ENCODE data around the gene MRPL11. TPM values are rescaled to one million over a fixed set of nuclear protein-coding genes. Genes with fewer than 3 reads are reported as not detected.
"Not testable (repeated sequence)": the region's sequence is repeated elsewhere in the genome, so short reads cannot be mapped to it uniquely, and the experiment has no call there.

MRPL11 gene
- total RNA-seq, 2 experiments from 2014 or later = 154 to 157 TPM

DNA sequence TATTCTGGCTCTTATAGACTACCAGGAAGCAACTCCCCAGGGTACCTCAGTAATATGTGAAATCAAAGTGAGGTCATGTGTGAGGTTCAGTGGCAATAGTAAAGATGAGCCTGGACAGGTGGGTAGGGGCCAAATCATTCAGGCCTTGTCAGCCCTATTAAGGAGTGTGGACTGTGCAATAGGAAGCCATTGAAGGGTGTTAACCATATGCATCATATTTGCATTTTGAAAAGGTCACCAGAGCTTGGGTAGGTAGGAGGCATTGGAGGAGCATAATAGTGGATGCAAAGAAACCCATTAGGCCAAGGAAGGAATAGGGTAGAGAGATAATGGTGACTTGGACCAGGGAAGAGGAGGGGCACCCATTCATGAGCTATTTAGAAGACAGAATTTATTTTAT lies 8.4 kb upstream of the MRPL11 start:
- CTCF ChIA-PET = interaction anchor here (1.2 to 1.5 kb wide), 2 partner anchors 8 to 38 kb away, joined by 3 to 4 read pairs; partner anchors contain the start of gene MRPL11
- POLR2A ChIA-PET = no interaction called here

GRCh38 chr11:66443602-66444001 lies 5.0 kb upstream of the MRPL11 start:
- ChIA-PET POLR2A (no interaction called here), CTCF (interaction anchor here (0.6 kb wide), 2 partner anchors 87 to 140 kb away, joined by 3 read pairs; no protein-coding TSS in a partner anchor)

DNA sequence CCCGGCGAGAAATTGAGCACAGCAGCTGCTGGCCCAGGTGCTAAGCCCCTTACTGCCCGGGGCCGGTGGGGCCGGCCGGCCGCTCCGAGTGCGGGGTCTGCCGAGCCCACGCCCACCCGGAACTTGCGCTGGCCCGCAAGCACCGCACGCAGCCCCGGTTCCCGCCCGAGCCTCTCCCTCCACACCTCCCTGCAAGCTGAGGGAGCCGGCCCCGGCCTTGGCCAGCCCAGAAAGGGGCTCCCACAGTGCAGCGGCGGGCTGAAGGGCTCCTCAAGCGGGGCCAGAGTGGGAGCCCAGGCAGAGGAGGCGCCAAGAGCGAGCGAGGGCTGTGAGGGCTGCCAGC lies 2.3 kb upstream of the MRPL11 start:
- POLR2A ChIA-PET, CTCF ChIA-PET: not testable (repeated sequence)

- CTCF ChIA-PET = interaction anchor here (1.6 to 2.7 kb wide), 3 partner anchors 11 to 123 kb away, joined by 7 to 25 read pairs (median 10); partner anchors contain the start of gene CD248
- POLR2A ChIA-PET = interaction anchor here (0.6 kb wide), 1 partner anchor 12 kb away, joined by 3 read pairs; no protein-coding TSS in a partner anchor
Observed at GRCh38 chr11:66440101-66440939, 1.7 kb upstream of the MRPL11 start.

DNA sequence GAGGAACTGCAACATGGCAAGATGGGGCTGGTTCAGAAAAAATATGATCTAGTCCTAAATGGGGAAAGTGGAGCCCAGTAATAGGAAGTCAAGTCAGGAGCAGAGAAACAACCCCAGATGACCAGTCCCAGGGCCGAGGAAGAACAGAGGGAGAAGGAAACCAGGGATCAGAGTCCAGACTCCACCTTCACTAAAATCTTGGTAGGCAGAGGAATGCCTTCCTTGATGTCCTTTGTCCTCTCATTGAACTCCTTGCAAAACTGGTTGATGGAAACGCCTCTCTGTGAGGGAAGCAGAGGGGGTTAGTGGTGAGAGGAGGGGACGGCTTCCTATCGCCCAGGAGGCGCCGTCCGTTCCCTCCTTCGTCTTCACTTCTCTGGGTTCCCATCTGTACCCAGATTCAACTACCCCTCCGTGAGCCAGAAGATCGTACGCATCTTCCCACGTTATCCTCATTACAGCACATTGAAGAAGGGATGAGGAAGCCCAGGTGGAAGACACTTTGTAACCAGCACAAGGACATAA lies 607 bp downstream of the MRPL11 start:
- ChIA-PET POLR2A (no interaction called here), CTCF (interaction anchor here (0.8 to 2.7 kb wide), 16 partner anchors 9 to 240 kb away, joined by 3 to 25 read pairs (median 4); partner anchors contain the start of genes ACTN3, DPP3, RBM4B and ZDHHC24)

DNA sequence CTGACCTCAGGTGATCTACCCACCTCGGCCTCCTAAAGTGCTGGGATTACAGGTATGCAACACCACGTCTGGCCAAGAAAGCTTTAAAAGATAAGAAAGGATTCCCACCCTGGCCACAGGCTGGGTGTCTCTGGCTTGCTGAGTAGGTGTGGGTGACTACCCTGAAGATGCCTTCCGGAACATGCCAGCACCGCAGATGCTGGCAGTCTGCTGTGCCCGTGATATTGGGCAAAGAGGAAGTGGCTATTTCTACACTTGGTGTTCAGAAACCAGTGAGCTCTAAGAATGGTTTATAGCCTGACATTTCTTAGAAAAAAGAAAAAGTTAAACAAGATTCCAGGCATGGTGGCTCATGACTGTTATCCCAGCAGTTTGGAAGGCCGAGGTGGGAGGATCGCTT lies 6.1 kb downstream of the MRPL11 start:
- ChIA-PET POLR2A (no interaction called here), CTCF (interaction anchor here (1.9 kb wide), 2 partner anchors 24 to 29 kb away, joined by 5 to 8 read pairs; no protein-coding TSS in a partner anchor)

DNA sequence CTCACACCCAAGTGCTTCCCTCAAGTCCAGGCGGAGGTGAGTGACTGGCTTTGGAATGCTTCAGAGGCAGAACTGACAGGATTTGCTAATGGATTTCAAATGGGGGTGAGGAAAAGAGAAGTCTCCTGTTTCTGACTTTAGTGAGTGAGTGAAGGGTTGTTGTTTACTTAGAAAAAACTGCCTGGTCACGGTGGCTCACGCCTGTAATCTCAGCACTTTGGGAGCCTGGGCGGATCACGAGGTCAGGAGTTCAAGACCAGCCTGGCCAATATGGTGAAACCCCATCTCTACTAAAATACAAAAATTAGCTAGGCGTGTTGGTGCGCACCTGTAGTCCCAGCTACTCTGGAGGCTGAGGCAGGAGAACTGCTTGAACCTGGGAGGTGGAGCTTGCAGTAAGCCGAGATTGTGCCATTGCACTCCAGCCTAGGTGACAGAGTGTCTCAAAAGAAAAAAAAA lies 6.7 kb downstream of the MRPL11 start:
- CTCF ChIA-PET = interaction anchor here (1.9 kb wide), 2 partner anchors 23 to 28 kb away, joined by 5 to 8 read pairs; no protein-coding TSS in a partner anchor
- POLR2A ChIA-PET = not testable (repeated sequence)

DNA sequence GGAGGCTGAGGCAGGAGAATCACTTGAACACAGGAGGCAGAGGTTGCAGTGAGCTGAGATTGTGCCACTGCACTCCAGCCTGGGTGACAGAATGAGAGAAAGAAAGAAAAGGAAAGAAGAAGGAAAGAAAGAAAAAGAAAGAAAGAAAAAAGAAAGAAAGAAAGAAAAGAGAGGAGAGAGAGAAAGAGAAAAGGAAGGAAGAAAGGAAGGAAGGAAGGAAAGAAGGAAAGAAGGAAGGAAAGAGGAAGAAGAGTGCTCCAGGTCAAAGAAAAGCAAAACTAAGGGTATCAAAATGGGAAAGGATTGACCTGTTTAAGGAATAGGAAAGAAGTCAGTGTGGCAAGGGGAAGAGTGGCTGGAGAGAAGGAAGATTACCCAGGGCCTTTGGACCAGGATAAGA lies 7.4 kb downstream of the MRPL11 start:
- CTCF ChIA-PET = interaction anchor here (0.6 to 1.9 kb wide), 3 partner anchors 10 to 57 kb away, joined by 3 to 15 read pairs (median 5); partner anchors contain the start of gene NPAS4
- POLR2A ChIA-PET = not testable (repeated sequence)

GRCh38 chr11:66429983-66430602 lies 8.6 kb downstream of the MRPL11 start:
- CTCF ChIA-PET = interaction anchor here (0.6 to 3.8 kb wide), 11 partner anchors 9 to 738 kb away, joined by 3 to 32 read pairs (median 5); partner anchors contain the start of genes MRPL11 and NPAS4
- POLR2A ChIA-PET = interaction anchor here (0.6 to 0.7 kb wide), 2 partner anchors 142 to 294 kb away, joined by 3 read pairs; no protein-coding TSS in a partner anchor

GRCh38 chr11:66428933-66429332 lies 9.7 kb downstream of the MRPL11 start:
- ChIA-PET POLR2A (interaction anchor here (0.7 kb wide), 1 partner anchor 295 kb away, joined by 3 read pairs; no protein-coding TSS in a partner anchor), CTCF (interaction anchor here (0.7 to 3.8 kb wide), 7 partner anchors 10 to 1779 kb away, joined by 3 to 32 read pairs (median 4); partner anchors contain the start of gene MRPL11)

DNA sequence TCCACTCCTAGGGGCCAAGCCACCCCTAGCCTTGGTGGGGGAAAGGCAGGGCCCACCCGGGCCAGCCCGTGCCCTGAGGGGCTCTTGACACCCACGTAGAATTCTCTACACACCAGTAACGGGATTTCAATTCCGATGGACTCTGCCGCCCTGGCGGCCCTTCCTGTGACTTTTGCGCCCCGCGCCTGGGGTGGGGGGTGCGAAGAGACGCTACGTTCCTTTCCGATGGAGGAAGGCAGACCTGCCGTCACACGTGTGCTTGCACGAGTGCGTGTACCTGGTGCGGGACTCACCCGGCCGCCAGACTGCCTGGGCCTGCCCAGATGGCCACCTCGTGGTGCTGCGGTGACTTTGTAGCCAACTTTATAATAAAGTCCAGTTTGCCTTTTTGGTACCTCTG lies 12.3 kb downstream of the MRPL11 start:
- ChIA-PET POLR2A (no interaction called here), CTCF (interaction anchor here (1.1 to 3.8 kb wide), 2 partner anchors 12 to 18 kb away, joined by 5 to 32 read pairs; partner anchors contain the start of gene MRPL11)

- ChIA-PET POLR2A (interaction anchor here (1.0 to 1.1 kb wide), 3 partner anchors 17 to 124 kb away, joined by 3 read pairs; partner anchors contain the start of genes MRPL11 and ZDHHC24), CTCF (interaction anchor here (0.5 to 6.2 kb wide), 10 partner anchors 9 to 419 kb away, joined by 3 to 64 read pairs (median 3); partner anchors contain the start of genes MRPL11 and RIN1)
Observed at GRCh38 chr11:66421492-66422205, 17.0 kb downstream of the MRPL11 start.

- CTCF ChIA-PET = interaction anchor here (0.5 to 6.2 kb wide), 9 partner anchors 10 to 420 kb away, joined by 3 to 64 read pairs (median 3); partner anchors contain the start of genes MRPL11 and RIN1
- POLR2A ChIA-PET = interaction anchor here (1.0 to 1.1 kb wide), 3 partner anchors 18 to 125 kb away, joined by 3 read pairs; partner anchors contain the start of genes MRPL11 and ZDHHC24
Observed at GRCh38 chr11:66420671-66421476, 17.8 kb downstream of the MRPL11 start, which contains the start of gene NPAS4. NPAS4 (plus strand) TSS chr11:66421035; CDS start chr11:66421180, 145 bp downstream.

DNA sequence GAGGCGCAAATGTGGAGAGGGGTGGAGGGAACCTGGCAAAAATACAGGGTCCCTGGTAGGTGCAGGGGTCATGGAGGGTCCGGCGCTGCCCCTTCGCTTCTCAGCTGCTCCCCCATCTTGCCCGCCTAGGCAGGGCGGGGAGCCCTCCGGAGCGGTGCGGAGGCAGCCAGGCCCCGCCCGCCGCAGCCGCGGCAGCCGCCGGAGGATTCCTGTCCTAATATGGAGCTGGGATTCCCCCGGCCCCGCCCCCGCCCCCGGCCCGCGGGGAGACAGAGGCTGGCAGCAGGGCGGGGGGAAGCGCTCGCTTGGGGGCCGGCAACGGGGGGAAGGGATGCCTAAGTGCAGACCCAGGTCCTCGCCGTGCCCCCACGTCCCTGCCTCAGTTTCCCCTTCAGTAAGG lies 18.8 kb downstream of the MRPL11 start:
- POLR2A ChIA-PET = no interaction called here
- CTCF ChIA-PET = interaction anchor here (0.9 to 6.2 kb wide), 4 partner anchors 11 to 129 kb away, joined by 3 to 64 read pairs (median 3); partner anchors contain the start of gene MRPL11

DNA sequence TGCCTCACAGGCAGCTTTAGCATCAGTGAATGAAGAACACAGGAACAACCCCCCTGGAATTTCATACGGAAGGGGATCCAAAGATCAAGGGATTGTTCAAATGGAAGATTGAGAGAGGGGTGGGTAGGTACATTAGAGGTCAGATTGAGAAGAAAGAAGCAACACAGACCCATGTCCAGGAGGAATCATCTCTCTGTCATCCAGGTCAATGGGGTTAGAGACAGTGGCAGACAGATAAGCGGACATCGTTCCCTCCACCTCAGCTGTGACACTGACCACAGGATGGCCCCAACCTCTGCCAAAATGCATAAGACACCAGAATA lies 19.7 kb downstream of the MRPL11 start:
- ChIA-PET CTCF (interaction anchor here (0.6 to 6.2 kb wide), 3 partner anchors 10 to 130 kb away, joined by 3 to 64 read pairs (median 3); no protein-coding TSS in a partner anchor), POLR2A (no interaction called here)

DNA sequence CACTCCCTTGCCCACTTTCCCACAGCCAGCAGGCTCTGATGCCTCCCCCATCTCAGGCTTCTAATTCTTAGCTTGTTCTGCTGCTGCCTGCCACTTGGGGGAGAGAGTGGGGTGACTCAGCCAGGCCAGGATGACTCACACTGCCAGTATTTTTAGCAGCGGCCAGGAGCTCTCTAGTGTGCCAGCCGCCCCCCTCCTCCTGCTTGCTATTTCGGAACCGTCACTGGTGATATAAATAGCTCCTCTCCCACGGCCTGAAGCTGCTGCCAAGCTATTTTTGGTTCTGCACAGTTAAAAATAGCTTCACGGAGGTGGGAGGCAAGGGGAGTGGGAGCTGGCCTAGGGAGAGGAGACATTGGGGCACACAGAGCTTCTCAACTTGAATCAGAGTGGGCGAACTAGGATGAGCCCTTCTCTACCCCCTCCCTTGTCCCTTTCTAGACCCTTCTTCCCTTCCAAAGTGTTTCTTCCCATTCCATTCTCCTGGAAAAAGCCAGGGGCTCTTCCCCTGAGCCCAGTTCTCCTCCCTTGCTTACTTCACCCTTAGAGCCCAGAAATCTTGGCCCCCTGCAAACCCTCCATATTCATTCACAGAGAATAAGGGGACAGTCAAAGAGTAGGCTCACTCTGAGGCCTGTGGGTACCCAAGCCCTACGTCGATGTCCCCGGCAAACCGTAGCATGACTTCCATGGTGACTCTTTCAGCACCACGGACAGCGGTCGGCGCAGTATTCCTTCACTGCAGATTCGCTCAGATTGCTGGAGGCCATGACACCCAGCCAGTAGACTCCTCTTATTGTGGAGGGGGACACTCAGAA lies 20.3 kb downstream of the MRPL11 start:
- CTCF ChIA-PET = interaction anchor here (0.6 to 6.2 kb wide), 5 partner anchors 9 to 45 kb away, joined by 3 to 64 read pairs (median 4); partner anchors contain the start of gene MRPL11
- POLR2A ChIA-PET = no interaction called here

DNA sequence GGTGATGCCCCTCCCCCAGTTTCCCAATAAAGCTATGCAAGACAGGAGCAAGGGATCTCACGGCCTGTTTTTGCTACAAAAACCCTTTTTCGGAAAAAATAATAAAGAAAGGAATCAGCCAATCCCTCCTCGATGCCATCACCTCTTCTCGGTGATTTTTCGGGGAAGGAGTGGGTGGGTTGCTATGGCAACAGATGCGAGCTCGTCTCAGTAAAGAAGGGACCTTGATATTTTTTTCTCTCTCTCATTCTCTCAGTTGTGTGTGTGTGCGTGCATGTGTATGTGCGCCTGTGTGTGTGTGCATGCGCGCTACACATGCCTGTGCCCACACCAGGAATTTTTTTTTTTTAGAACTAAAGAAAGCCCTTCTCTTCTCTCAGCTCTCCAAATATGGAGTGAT lies 21.6 kb downstream of the MRPL11 start:
- CTCF ChIA-PET = interaction anchor here (0.5 to 6.2 kb wide), 4 partner anchors 8 to 38 kb away, joined by 3 to 64 read pairs (median 8); no protein-coding TSS in a partner anchor
- POLR2A ChIA-PET = no interaction called here
